DMS153 (cell line): Measurements from ENCODE around the gene TM7SF2.
A peak's percentile ranks its signal among the peaks of the same experiment; 100 is the strongest.

Experiments
- DNase-seq: peaks from one replicate; lab custom pipeline; 2025; lab: John Stamatoyannopoulos, UW

The TM7SF2 gene

DNA sequence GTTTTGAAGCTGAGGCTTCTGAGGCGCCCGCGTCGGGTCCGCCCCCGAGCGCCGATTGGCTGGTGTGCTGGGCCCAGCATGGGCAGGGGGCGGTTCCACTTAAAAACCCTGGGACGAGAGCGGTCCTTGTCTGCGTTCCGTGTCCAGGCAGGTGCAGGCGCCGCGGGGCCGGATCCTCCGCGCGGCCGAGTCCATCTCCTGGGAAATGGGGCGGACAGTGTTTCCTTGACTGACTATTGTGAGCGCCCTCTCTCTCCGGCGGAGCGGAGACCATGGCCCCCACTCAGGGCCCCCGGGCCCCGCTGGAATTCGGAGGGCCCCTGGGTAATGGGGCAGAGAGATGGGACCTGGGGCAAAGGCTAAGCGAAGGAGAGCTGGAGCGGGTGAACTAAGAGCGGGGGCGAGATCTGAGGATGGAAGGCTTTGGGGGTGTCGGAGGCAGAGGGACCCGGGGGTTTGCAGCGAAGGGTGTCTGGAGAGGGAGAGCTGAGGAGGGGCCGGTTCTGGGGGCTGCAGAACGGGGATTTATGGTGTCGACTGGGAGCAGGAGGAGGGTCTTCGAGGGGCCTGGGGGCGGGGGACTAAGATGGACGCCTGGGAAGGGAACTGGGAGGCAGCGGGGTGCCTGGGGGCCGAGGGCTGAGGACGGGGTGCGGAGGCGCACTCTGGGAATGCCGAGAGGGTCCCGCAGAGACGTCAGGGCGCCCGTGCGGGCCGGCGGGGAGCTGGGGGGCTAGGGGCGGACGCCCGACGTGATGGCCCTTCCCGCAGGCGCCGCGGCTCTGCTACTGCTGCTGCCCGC, at the start of gene TM7SF2:
Gene TM7SF2 (plus strand): TSS at position 129 of the 802 bp plus-strand sequence. CDS start 144 bp downstream, at position 273.
- DNase-seq: peak; percentile 93

- DNase-seq: no peak
Measured at GRCh38 chr11:65063532-65063931, 48.1 kb upstream of the TM7SF2 start.

- DNase-seq: no peak
Measured at GRCh38 chr11:65064847-65065240, 46.8 kb upstream of the TM7SF2 start.

DNA sequence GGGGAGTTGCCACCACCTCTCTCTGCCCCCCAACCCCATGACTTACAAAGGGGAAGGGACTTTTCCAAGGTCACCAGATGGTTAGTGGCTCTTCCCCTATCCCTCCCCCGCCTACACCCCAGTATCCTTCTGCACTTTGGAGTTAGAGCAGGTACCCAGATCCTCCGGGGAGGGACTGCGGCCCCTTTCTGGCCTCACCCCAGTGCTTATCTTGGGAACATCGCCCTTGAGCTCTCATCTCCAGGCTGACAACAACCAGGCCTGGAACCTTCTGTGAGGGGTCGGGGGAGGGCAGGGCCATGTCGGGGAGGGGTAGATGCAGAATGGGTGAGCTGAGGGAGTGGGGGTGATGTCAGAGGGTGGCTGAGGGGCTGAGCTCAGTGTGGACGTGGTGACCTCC, 45.8 kb upstream of the TM7SF2 start:
- no peak for DNase-seq

- DNase-seq: no peak
Measured at GRCh38 chr11:65066315-65066714, 45.4 kb upstream of the TM7SF2 start.

GRCh38 chr11:65066805-65067291, 44.8 kb upstream of the TM7SF2 start:
- DNase-seq: peak; percentile 47

DNA sequence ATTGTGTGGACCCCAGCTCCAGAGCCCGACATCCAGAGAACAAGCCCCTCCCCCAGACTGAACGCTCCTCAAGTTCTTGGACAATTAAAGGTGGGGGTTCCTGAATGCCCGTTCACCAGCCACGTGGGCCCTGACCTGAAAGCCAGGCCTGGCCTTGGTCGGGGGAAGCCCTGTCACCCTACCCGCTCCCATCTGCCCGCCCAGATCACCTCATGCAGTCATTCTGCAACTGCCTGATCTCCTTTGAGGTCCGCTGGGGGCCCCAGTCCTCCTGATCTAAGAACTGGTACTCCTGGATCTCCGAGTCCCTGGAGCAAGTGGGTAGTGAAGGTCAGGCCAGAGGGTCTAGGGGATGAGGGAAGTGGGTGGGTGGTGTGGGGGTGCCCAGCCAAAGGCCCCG, 44.2 kb upstream of the TM7SF2 start:
- DNase-seq: no peak

- DNase-seq: no peak
Measured at GRCh38 chr11:65069217-65069616, 42.5 kb upstream of the TM7SF2 start.

DNA sequence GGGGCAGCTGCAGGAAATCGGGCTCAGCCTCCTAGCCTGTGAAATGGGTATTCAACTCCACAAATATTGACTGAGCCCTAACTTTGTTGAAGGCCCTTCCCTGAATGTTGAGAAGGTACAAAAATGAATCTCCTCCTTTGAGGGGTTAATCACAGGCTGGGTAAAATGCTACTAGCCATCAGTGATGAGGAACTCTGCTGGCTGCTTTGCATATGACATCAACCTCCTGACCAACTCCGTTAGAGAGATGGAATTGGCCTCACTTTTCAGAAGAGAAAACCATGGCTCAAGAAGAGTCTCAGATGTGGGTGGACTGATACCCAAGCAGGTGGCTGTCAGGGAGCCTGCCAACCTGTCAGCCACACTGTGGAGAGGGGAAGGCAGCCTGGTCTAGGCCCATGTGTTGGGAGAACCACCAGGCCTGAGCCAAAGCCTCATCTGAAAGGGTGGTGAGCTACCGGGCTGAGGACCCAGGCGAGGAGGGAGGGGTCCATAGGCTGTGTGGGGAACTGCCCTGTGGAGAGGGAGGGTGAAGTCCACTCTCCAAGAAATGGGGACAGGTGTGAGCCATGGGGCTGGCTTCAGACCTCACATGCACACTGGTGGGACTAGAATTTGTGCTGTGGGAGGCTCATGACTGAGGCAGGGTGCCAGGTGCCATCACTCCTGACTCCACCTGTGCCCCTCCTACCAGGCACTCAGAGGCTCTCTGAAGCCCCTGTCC, 39.6 kb upstream of the TM7SF2 start:
- DNase-seq: no peak

DNA sequence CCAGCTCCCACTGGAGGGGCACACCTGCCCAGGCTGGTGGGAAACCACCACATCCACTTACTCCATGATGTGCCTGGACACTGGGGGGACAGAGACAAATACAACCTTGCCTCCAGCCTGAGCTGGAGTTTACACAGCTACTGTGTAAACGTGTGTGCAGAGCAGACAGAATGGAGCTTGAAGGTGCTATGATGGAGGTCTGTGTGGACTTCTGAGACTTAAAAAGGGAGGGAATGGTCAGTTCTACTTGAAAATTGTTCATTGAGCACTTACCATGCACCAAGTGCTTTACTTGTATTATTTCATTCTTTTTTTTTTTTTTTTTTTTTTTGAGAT, 39.1 kb upstream of the TM7SF2 start:
- no peak for DNase-seq

DNA sequence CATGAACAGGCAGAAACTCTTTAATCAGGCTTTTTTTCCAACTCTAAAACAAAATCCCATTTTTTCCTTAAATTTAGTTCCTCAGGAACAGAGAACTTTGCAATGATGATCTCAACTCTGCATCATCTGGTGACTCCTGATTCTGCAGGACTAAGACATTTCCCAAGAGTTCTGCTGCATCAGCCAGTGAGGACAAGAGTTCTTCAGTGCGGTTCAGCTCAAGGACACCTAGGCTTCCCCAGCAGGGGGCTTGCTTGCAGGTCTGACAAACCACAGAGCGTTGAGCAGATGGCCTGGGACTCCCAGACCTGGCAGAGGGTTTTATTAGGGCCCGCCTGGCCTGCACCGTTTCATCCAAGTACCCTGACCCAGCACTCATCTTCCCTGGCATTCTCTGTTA, 34.2 kb upstream of the TM7SF2 start:
- DNase-seq: no peak

DNA sequence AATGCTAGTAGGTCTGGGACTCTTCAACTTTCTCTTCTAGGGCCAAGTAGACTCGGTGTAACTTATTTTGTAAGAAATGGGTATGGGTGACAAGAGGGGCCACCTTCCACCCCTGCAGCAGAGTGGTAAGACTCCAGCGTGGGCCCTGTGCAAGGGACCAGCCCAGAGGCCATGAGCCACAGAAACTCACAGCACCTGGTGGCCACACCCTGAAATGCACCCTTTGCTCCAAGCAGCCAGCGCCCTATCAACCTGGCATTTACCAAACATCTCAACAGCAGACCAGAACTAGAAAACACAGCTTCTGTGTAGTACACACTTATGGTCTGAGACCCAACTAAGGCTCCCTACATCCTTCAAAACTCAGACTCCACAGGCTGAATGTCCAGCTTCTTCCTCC, 33.5 kb upstream of the TM7SF2 start:
- DNase-seq: peak; percentile 13

GRCh38 chr11:65078786-65079342, 32.8 kb upstream of the TM7SF2 start:
- no peak for DNase-seq

DNA sequence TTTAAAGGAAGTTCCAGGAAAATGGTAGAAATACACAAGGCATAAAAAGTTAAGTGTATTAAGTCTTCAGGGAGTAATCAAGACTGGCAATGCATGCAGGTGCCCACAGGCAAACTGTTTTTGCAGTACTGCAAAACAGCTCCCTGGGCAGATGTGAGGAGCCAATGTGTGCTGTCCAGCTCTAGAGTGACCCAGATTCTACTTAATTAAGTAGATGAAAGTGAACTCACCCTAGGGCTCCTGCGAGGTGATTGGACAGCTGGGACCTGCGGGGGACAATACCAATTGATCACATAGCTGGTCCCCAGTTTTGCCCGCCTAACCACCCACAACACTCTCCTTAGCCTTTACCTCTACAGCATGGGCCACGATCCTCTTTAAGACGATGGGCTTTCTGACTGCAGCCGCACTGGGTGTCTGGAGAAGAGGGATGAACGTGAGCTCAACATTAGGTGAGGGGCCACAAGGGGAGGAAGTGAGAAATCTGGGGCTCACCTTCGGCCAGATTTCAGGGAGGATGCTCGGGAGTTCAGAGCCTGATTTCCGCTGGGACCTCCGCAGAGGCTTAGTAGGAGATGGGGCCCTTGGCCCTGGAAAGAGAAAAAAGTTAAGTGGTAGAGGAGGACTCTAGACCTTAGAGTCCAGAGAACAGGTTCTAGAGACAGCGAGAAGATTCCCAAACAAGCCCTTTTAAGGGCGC, 28.4 kb upstream of the TM7SF2 start:
- DNase-seq: no peak

GRCh38 chr11:65083834-65084597, 27.7 kb upstream of the TM7SF2 start, which contains the start of the genes CDCA5 and ZFPL1:
Gene CDCA5, minus strand, starts transcription at chr11:65084040. Its CDS starts 62 bp downstream, at chr11:65083978.
Gene ZFPL1, plus strand, starts transcription at chr11:65084222. Its CDS starts 477 bp downstream, at chr11:65084699.
- peak; percentile 93 for DNase-seq

- no peak for DNase-seq
Measured at GRCh38 chr11:65084598-65085375, 26.9 kb upstream of the TM7SF2 start.

DNA sequence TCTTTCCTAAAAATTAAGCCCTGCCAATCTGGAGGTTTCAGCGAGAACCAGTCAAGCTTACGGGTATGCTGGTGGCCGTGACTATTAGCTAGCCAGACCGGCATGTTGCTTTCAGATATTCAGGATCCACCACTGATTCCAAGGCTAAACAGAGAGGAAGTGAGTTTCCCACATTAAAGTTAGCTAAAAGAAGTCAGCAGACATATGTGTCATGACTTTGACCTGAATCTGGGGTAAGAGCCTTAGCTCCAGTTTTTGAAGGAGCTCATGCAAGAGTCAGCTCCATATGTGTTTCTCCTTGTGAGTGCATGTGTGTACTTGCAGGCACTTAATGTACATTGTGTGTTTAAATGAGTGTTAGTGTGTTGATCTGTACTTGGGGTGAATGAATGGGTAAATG, 26.2 kb upstream of the TM7SF2 start:
- no peak for DNase-seq

GRCh38 chr11:65086809-65087208, 24.9 kb upstream of the TM7SF2 start:
- DNase-seq: no peak

- DNase-seq: no peak
Measured at GRCh38 chr11:65087216-65087615, 24.5 kb upstream of the TM7SF2 start.

GRCh38 chr11:65087827-65088226, 23.8 kb upstream of the TM7SF2 start:
- DNase-seq: no peak

- DNase-seq: no peak
Measured at GRCh38 chr11:65089621-65090020, 22.1 kb upstream of the TM7SF2 start.
